Endothelial cell of umbilical vein (primary cell): Measurements from ENCODE around the gene CENPW. TPM values are rescaled to one million over a fixed set of nuclear protein-coding genes. Genes with fewer than 3 reads are reported as not detected.

ENCODE experiments used
- BruUV-seq: library from RNA; stranded (reverse); fragments of 400-500 nt; replicated peaks from 2 replicates; lab custom pipeline; 2021; lab: Mats Ljungman, UMichigan
- CTCF ChIA-PET: fragments of 300-600, 350-600 bp; sonication (Branson Sonifier 250); formaldehyde crosslinking; loops from one replicate; lab custom pipeline; 2021; ENCODE audit warnings: antibody characterized with exemption, inconsistent platforms; lab: Charles Lee
- POLR2A ChIA-PET: fragments of 300-600, 350-600 bp; sonication (Branson Sonifier 250); formaldehyde crosslinking; loops from one replicate; lab custom pipeline; 2021; ENCODE audit warnings: antibody characterized with exemption, inconsistent platforms; lab: Charles Lee
- DNase-seq: peaks from one replicate; pipeline ENCODE4 v3.0.0-alpha.2; 2011; ENCODE audit warnings: low read depth, low spot score
- FAIRE-seq: peaks from 2 replicates; lab custom pipeline; 2011; peaks lifted over from hg19 to GRCh38; lab: Jason Lieb, UNC
- H2AFZ ChIP-seq: 2 replicates; pipeline ENCODE4 v1.6.0; 2012; ENCODE audit warnings: low read depth, low read length, control low read depth, inconsistent platforms
- H3K27ac ChIP-seq: 2 replicates; pipeline ENCODE4 v1.5.1; 2011; ENCODE audit warnings: low read depth, mild to moderate bottlenecking, control low read depth, low read length, moderate library complexity; ENCODE audit not compliant: insufficient read depth
- H3K27me3 ChIP-seq, 2 experiments: 2 replicates each; pipeline versions ENCODE4 v1.6.0 to v1.6.1; 2011; ENCODE audit warnings: low read length in 2 of 2, mixed read lengths in 1 of 2; ENCODE audit not compliant: control insufficient read depth in 2 of 2, insufficient read depth in 2 of 2
- H3K36me3 ChIP-seq, 2 experiments: 2 replicates in 1 of 2; 3 replicates in 1 of 2; pipeline ENCODE4 v1.5.1; 2011; ENCODE audit warnings: low read length in 2 of 2, mild to moderate bottlenecking in 1 of 2, moderate library complexity in 1 of 2; ENCODE audit not compliant: control insufficient read depth in 2 of 2, insufficient read depth in 2 of 2; ENCODE audit errors: extremely low read depth in 1 of 2
- H3K4me1 ChIP-seq: 3 replicates; pipeline ENCODE4 v1.5.1; 2011; ENCODE audit warnings: mild to moderate bottlenecking, low read length; ENCODE audit not compliant: control insufficient read depth, insufficient read depth; ENCODE audit errors: extremely low read depth
- H3K4me2 ChIP-seq: 2 replicates; pipeline ENCODE4 v1.6.1; 2011; ENCODE audit warnings: low read length, control low read depth, mixed read lengths; ENCODE audit not compliant: insufficient read depth
- H3K4me3 ChIP-seq, 3 experiments: fragments of 200-600 bp in 1 of 3; sonication (generic), shearing (Covaris generic) in 1 of 3; replicated peaks in 1 of 3; 2 replicates each; pipeline ENCODE4 v1.5.1; 2011 to 2016; ENCODE audit warnings: control low read depth in 3 of 3, low read length in 3 of 3, mild to moderate bottlenecking in 2 of 3, inconsistent platforms in 1 of 3, low read depth in 1 of 3, moderate library complexity in 1 of 3; ENCODE audit not compliant: insufficient read depth in 1 of 3
- H3K79me2 ChIP-seq: 2 replicates; pipeline ENCODE4 v1.6.0; 2012; ENCODE audit warnings: low read length, inconsistent platforms; ENCODE audit not compliant: control insufficient read depth, insufficient read depth
- H3K9ac ChIP-seq: replicated peaks from 2 replicates; pipeline ENCODE3; 2011; ENCODE audit warnings: low read length, control low read depth; ENCODE audit not compliant: insufficient read depth; ENCODE audit errors: extremely low read depth
- H3K9me1 ChIP-seq: replicated peaks from 3 replicates; pipeline ENCODE4 v1.6.0; 2011; ENCODE audit warnings: mild to moderate bottlenecking, low read length; ENCODE audit not compliant: control insufficient read depth, insufficient read depth; ENCODE audit errors: extremely low read depth
- H3K9me3 ChIP-seq: replicated peaks from 2 replicates; pipeline ENCODE4 v1.5.1; 2012; ENCODE audit warnings: low read length, inconsistent platforms; ENCODE audit not compliant: control insufficient read depth, insufficient read depth
- H4K20me1 ChIP-seq: replicated peaks from 2 replicates; pipeline ENCODE3; 2011; ENCODE audit warnings: mild to moderate bottlenecking, low read length; ENCODE audit not compliant: control insufficient read depth, insufficient read depth; ENCODE audit errors: extremely low read depth
- CTCF ChIP-seq, 2 donors: IDR thresholded peaks; 1 replicate in 1 of 2; 2 replicates in 1 of 2; pipeline ENCODE4 v1.5.1; 2011; ENCODE audit warnings: low read length in 2 of 2, mild to moderate bottlenecking in 2 of 2, moderate library complexity in 2 of 2, control low read depth in 1 of 2, inconsistent platforms in 1 of 2, low read depth in 1 of 2; ENCODE audit not compliant: insufficient read depth in 1 of 2; ENCODE audit errors: extremely low read depth in 1 of 2
- EZH2 ChIP-seq: IDR thresholded peaks from 2 replicates; pipeline ENCODE4 v1.6.1; 2012; ENCODE audit warnings: borderline replicate concordance, low read depth, mild to moderate bottlenecking, moderate library complexity, low read length, inconsistent platforms; ENCODE audit not compliant: severe bottlenecking
- GATA2 ChIP-seq: IDR thresholded peaks from 2 replicates; pipeline ENCODE4 v1.7.0; 2011; ENCODE audit warnings: low read depth, mild to moderate bottlenecking, moderate library complexity, mixed read lengths, low read length; ENCODE audit not compliant: insufficient read length, insufficient read depth
- JUN ChIP-seq: IDR thresholded peaks from 2 replicates; pipeline ENCODE4 v1.6.1; 2011; ENCODE audit warnings: borderline replicate concordance, low read depth; ENCODE audit not compliant: insufficient read length, insufficient read depth
- MAX ChIP-seq: IDR thresholded peaks from 2 replicates; pipeline ENCODE4 v1.6.1; 2011; ENCODE audit not compliant: insufficient read depth, insufficient read length
- POLR2A ChIP-seq: IDR thresholded peaks from 2 replicates; pipeline ENCODE4 v1.6.1; 2012; ENCODE audit warnings: low read depth, mild to moderate bottlenecking, control low read depth, low read length
- POLR2AphosphoS5 ChIP-seq: IDR thresholded peaks from 2 replicates; pipeline ENCODE4 v1.6.1; 2012; ENCODE audit warnings: low read depth, mild to moderate bottlenecking, control low read depth, low read length, moderate library complexity; ENCODE audit not compliant: insufficient read depth
- dilution Hi-C: fragments of 300-500 bp; cut with MboI; formaldehyde crosslinking; loops from one replicate; pipeline ENCODE4 v1.15.0; 2019; ENCODE audit warnings: low sequenced_read_pairs; ENCODE audit not compliant: extremely low pct_ligation_motif_present
- intact Hi-C: fragments of 100-400 bp; cut with micrococcal nuclease; formaldehyde crosslinking; loops from one replicate; pipeline ENCODE4 v1.10.0; 2022
- polyA plus RNA-seq, 4 experiments: library from polyadenylated mRNA; depleted of rRNA in 3 of 4; stranded (reverse) in 3 of 4; unstranded in 1 of 4; fragments of >200 nt; gene quantifications; 2 replicates each; pipeline versions ENCODE4 v1.2.1 to v1.2.3, GENCODE V29; 2011 to 2012; ENCODE audit warnings: missing spikeins in 1 of 4
- total RNA-seq: library from RNA; stranded (reverse); gene quantifications from 2 replicates; pipeline ENCODE4 v1.2.3, GENCODE V29; 2021

The CENPW gene
- total and polyA plus RNA-seq, 2 donors (not counting 3 experiments of a cell fraction or from before 2014, with no cell fraction given): 16.9 to 85.8 TPM

GRCh38 chr6:126312013-126312665 is 27.8 kb upstream of the CENPW start:
- H2AFZ ChIP-seq: no peak overlapping the region
- no peaks in the 10 kb centered on the region for H3K4me1 ChIP-seq
- no peaks in the 10 kb centered on the region for H3K79me2 ChIP-seq
- intact Hi-C loops (loop anchor here (1.0 kb wide), 2 partner anchors 136 to 141 kb away; no protein-coding TSS in a partner anchor), dilution Hi-C loops (no loop called here)
- ChIA-PET CTCF (interaction anchor here (1.0 kb wide), 1 partner anchor 86 kb away, joined by 3 read pairs; no protein-coding TSS in a partner anchor), POLR2A (no interaction called here)
- H3K9me3 ChIP-seq: no peaks in the 10 kb centered on the region
- peak; percentile 27 for DNase-seq
- H3K36me3 ChIP-seq: no peaks in the 10 kb centered on the region
- no peak overlapping the region for H3K4me3 ChIP-seq
- no peak overlapping the region for H3K4me2 ChIP-seq
- no peak for TF ChIP-seq MAX
- no peak for TF ChIP-seq JUN
- TF ChIP-seq GATA2: no peak
- no peak for TF ChIP-seq POLR2A
- no peak for TF ChIP-seq EZH2
- TF ChIP-seq CTCF (IDR thresholded peaks at IDR 0.05; ENCODE audit: extremely low read depth in 1 of 2, insufficient read depth in 1 of 2, low read depth in 1 of 2, low read length in 2 of 2): peak; percentile 23 to 26
- TF ChIP-seq POLR2AphosphoS5: no peak
- H3K27me3 ChIP-seq: no peaks in the 10 kb centered on the region
- H3K9ac ChIP-seq: no peak overlapping the region
- no peaks in the 10 kb centered on the region for H3K9me1 ChIP-seq
- FAIRE-seq: peak; percentile 69
- BruUV-seq: no TSS peak
- no peaks in the 10 kb centered on the region for H4K20me1 ChIP-seq
- no peak overlapping the region for H3K27ac ChIP-seq
